Measurements from ENCODE around the gene LXN. TPM values are rescaled to one million over a fixed set of nuclear protein-coding genes. Genes with fewer than 3 reads are reported as not detected.

LXN gene
- total RNA-seq, 2 donors from 2014 or later, result 3.3 to 14.0 TPM

- Histone ChIP-seq H3K4me1 (no peaks in the 10 kb centered on the region), H3K36me3 (replicated peaks in 1 of 2; ENCODE audit: insufficient read depth in 1 of 2, low read depth in 2 of 2) (no peaks in the 10 kb centered on the region), H3K9me3 (no peaks in the 10 kb centered on the region), H3K4me3 (no peak overlapping the region), H3K27me3 (no peaks in the 10 kb centered on the region), H3K27ac (no peak overlapping the region)
- ATAC-seq (no peak), DNase-seq (no peak)
- intact Hi-C loops (cut with DNase I), result no loop called here
- no peak for TF ChIP-seq CTCF (IDR thresholded peaks at IDR 0.05)
- TF ChIP-seq POLR2A (IDR thresholded peaks at IDR 0.05), result no peak
- 95 to 96% methylated on average over 2 of the region's 2 CpGs for WGBS, 2 donors
Measured at GRCh38 chr3:158685159-158685558, 12.7 kb upstream of the LXN start.

GRCh38 chr3:158683230-158683962 lies 10.9 kb upstream of the LXN start:
- Histone ChIP-seq H3K27me3 (no peaks in the 10 kb centered on the region), H3K36me3 (replicated peaks in 1 of 2; ENCODE audit: insufficient read depth in 1 of 2, low read depth in 2 of 2) (no peaks in the 10 kb centered on the region), H3K4me1 (no peaks in the 10 kb centered on the region), H3K4me3 (no peak overlapping the region), H3K9me3 (no peaks in the 10 kb centered on the region), H3K27ac (no peak overlapping the region)
- ATAC-seq, result no peak
- intact Hi-C loops (cut with DNase I), result no loop called here
- TF ChIP-seq CTCF (IDR thresholded peaks at IDR 0.05), result no peak
- WGBS, 2 donors, result 92 to 93% methylated on average over 5 of the region's 5 CpGs
- DNase-seq, result no peak

GRCh38 chr3:158680861-158681260 lies 8.4 kb upstream of the LXN start:
- WGBS, 2 donors, result 77 to 78% methylated on average over 2 of the region's 2 CpGs
- H3K9me3 ChIP-seq, result no peaks in the 10 kb centered on the region
- no peak overlapping the region for H3K4me3 ChIP-seq
- H3K36me3 ChIP-seq (replicated peaks in 1 of 2; ENCODE audit: insufficient read depth in 1 of 2, low read depth in 2 of 2), result no peaks in the 10 kb centered on the region
- DNase-seq, result no peak
- H3K4me1 ChIP-seq, result no peaks in the 10 kb centered on the region
- no peaks in the 10 kb centered on the region for H3K27me3 ChIP-seq
- intact Hi-C loops (cut with DNase I), result no loop called here
- no peak overlapping the region for H3K27ac ChIP-seq
- TF ChIP-seq POLR2A (IDR thresholded peaks at IDR 0.05), result no peak
- TF ChIP-seq CTCF (IDR thresholded peaks at IDR 0.05), result no peak
- no peak for ATAC-seq

- Histone ChIP-seq H3K9me3 (no peaks in the 10 kb centered on the region), H3K27me3 (no peaks in the 10 kb centered on the region), H3K27ac (no peak overlapping the region), H3K4me1 (no peaks in the 10 kb centered on the region), H3K36me3 (replicated peaks in 1 of 2; ENCODE audit: insufficient read depth in 1 of 2, low read depth in 2 of 2) (no peaks in the 10 kb centered on the region), H3K4me3 (no peak overlapping the region)
- TF ChIP-seq CTCF (IDR thresholded peaks at IDR 0.05) (no peak), POLR2A (IDR thresholded peaks at IDR 0.05) (no peak)
- DNase-seq (no peak), ATAC-seq (no peak)
- intact Hi-C loops (cut with DNase I), result no loop called here
- 48 to 62% methylated on average over 1 of the region's 1 CpG for WGBS, 2 donors
Measured at GRCh38 chr3:158679547-158680000, 7.1 kb upstream of the LXN start.

- DNase-seq, result no peak
- Histone ChIP-seq H3K27ac (no peak overlapping the region), H3K4me3 (no peak overlapping the region), H3K9me3 (no peaks in the 10 kb centered on the region), H3K36me3 (replicated peaks in 1 of 2; ENCODE audit: insufficient read depth in 1 of 2, low read depth in 2 of 2) (no peaks in the 10 kb centered on the region), H3K4me1 (no peaks in the 10 kb centered on the region), H3K27me3 (no peaks in the 10 kb centered on the region)
- TF ChIP-seq POLR2A (IDR thresholded peaks at IDR 0.05) (no peak), CTCF (IDR thresholded peaks at IDR 0.05) (no peak)
- no peak for ATAC-seq
- intact Hi-C loops (cut with DNase I), result no loop called here
- 86 to 92% methylated on average over 2 of the region's 2 CpGs for WGBS, 2 donors
Measured at GRCh38 chr3:158678687-158679086, 6.2 kb upstream of the LXN start.

Measured in body of pancreas (tissue), 4 donors.